HG03354 (cell line): ENCODE data around the gene KIRREL3.

Experiments
- ATAC-seq: cut with Tn5 transposase; IDR thresholded peaks from one replicate; pipeline ENCODE4 v1.9.1; 2021; ENCODE audit warnings: mild to moderate bottlenecking; ENCODE audit not compliant: unreplicated experiment, poor library complexity, severe bottlenecking

KIRREL3 gene

DNA sequence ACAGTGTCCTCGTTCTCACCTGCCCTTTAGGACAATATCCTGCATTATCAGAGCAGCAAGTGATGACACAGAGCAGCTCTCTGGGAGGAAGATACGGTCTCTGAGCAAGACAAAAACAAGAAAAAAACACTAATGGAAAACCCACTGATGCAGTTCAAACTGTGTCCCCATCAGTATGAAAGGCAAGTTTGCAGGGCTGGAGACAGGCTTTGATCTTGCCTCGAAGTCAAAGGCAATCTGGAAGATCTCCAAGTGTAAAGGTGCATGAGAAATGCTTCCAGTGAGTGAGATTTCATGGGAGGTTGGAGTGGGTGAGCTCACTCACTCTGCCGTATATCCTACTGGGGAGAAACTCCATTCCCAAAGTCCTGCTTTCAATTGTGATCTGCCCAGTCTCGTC is 157.5 kb downstream of the KIRREL3 start:
- no peak for ATAC-seq

DNA sequence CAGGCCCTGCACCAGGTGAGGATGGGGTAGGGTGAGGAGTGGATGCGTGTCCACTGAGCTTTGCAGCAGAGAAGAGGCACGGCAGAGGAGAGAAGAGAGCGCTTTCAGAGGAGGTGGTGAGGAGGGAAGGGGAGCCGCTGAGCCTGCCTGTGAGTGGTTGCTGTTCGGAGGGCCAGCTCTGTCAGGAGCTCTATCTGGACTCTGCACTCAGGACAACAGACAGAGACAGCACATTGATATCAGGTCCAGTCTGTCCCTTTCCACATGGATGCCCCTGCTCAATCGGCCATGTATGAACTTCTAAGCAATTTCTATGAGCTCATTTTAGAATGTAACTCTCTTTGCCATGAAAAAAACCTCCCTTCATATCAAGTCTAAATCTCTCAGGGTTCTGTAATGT is 158.6 kb downstream of the KIRREL3 start:
- no peak for ATAC-seq

DNA sequence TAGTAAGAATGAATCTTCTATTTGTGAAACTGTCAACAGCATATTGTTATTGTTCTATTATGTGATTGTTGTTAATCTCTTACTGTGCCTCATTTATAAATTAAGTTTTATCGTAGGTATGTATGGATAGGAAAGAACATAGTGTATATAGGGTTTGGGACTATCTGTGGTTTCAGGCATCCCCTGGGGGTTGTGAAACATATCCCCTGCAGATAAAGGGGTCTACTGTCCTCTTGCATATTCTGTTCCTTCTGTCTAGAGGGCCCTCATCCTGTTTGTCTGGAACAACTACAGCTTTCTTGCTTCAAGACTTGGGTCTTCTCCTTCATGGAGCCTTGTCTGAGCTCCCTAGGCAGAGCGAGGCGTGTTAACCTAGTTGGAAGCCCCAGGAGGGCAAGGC is 159.6 kb downstream of the KIRREL3 start:
- no peak for ATAC-seq

DNA sequence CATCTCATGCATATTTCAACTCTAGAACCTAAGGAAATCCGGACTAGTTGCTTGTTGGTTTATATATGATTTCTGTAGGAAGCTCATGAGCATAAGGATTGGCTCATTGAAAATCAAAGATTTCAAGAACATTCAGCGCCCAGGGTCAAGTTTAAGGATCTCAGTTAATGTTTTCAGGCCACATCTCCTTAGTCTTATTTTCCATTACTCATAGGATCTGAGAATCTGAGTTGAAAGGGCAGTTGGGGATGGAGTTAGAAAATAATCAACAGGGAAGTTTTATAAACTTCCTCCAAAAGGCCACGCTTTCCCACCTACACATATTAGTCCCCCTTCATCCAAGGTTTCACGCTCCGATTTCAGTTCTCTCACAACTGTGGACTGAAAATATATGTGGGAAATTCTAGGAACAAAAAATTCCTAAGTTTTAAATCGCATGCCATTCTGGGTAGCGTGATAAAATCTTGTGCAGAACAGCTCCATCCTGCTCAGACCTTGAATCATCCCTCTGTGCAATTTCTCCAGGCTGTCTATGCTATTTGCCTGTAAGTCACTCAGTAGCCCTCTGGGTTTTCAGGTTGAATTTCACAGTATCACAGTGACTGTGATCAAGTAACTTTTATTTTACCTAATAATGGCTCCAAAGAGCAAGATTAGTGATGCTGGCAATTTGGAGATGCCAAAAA is 160.2 kb downstream of the KIRREL3 start:
- ATAC-seq, result no peak

- no peak for ATAC-seq
These were observed 161.1 kb downstream of the KIRREL3 start for GRCh38 chr11:126839496-126839895.

GRCh38 chr11:126838779-126839178 is 161.8 kb downstream of the KIRREL3 start:
- no peak for ATAC-seq

- ATAC-seq, result no peak
These were observed 163.0 kb downstream of the KIRREL3 start for GRCh38 chr11:126837581-126837980.

DNA sequence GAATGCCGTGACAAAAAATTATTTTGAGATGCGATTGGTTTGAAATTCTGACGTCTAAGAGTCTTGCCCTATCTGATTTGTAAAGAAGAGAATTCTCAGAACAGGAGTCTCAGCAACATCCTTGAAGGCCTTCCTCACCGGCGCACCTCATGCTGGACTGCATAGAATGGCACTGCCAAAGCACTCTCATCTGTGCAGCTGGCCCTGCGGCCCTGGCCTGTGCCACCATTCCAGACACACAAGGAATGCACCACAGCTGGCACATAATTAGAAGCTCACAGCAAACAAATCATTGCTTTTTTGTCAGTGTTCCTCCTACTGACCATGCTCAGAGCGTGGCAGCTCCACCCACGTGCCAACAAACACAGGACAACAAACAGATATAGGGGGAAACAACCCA is 166.0 kb downstream of the KIRREL3 start:
- ATAC-seq, result no peak

- no peak for ATAC-seq
These were observed 166.4 kb downstream of the KIRREL3 start for GRCh38 chr11:126834149-126834548.

DNA sequence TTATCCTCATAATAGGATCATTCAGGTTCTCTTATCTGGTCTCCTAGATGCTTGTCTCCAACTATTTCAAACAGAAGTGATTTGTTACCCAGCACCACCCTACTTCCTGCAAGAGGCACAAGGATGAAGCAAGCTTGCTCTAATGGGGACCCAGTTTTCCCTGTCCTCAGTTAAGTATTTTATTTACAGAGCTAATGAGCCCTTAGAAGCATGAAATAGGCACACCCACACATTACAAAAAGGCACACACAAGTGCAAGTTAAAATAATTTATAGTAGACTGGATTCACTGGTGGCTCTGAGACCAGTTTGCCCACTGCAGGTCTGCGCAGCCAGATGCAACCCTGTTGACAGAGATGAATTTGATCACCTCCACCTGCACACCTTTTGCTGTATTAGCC is 167.5 kb downstream of the KIRREL3 start:
- ATAC-seq, result no peak

- no peak for ATAC-seq
These were observed 168.2 kb downstream of the KIRREL3 start for GRCh38 chr11:126832387-126832786.

DNA sequence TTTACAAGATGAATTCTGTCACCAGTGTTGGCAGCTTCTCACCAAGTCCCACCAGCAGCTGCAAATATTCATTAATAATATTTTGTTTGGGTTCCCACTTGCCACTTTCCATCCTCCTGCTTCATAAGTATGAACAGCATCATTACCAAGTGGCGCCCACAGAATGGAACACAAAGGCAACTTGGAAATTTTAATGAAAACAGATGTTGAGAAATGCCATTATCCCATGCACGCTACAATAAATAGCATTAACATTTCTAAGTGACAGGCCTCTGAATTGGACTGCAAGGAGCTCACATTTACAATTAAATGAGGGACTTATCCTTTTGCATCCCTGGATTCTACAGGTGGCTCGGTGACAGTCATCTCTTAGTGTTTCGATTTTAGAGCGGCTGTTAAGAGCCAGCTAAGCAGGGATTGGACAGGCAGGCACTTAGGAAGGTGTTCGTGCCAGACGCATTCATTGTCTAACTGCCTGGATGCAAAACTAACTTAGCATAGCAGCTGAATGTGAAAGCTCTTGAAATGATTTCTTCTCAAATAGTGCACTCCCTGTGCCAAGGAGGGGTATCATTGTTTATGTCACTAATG is 170.3 kb downstream of the KIRREL3 start:
- no peak for ATAC-seq

GRCh38 chr11:126829716-126830115 is 170.9 kb downstream of the KIRREL3 start:
- ATAC-seq, result no peak

DNA sequence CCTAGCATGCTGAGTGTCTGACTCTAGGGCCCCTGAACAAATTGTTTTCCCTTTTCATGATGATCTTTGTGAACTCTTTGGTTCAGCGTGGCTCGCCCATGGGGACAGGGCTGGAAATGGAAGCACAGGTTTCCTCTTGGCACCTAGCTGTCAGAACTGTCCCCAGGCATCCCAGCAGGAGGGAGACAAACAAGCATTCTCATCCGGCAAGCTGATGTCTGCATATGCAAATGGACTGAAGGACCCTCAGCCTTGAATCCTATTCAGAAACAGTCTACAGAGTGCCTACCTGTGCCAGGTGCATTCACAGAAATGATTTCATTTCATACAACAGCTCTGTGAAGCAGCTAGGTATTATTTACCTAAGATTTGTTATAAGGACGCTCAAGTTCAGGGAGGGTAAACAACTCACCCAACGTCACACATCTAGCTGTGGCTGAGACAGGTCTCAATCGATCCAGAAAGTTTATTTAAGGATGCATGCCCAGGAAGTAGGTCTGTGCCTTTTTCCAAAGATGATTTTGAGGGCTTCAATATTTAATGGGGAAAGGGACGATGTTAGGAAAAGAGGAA is 176.4 kb downstream of the KIRREL3 start:
- ATAC-seq, result no peak

GRCh38 chr11:126823274-126823673 is 177.3 kb downstream of the KIRREL3 start:
- no peak for ATAC-seq

DNA sequence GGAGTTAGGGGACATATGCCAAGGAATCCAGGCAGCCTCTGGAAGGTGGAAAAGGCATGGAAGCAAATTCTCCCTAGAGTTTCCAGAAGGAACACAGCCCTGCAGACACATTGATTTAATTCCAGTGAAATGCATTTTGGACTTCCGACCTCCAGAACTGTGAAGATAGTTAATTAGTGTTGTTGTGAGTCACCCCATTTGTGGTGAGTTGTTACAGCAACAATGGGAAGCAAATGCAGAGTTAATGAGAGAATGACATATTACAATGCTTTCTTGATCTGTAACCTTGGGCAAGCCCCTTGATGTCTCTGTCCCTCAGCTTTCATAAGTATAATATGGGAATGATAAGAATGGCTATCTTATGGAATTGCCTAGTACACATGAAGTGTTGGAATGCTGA is 178.7 kb downstream of the KIRREL3 start:
- no peak for ATAC-seq

GRCh38 chr11:126819194-126819593 is 181.4 kb downstream of the KIRREL3 start:
- no peak for ATAC-seq

GRCh38 chr11:126817523-126818450 is 182.8 kb downstream of the KIRREL3 start:
- ATAC-seq, result no peak

- no peak for ATAC-seq
These were observed 183.5 kb downstream of the KIRREL3 start for GRCh38 chr11:126817096-126817495.

DNA sequence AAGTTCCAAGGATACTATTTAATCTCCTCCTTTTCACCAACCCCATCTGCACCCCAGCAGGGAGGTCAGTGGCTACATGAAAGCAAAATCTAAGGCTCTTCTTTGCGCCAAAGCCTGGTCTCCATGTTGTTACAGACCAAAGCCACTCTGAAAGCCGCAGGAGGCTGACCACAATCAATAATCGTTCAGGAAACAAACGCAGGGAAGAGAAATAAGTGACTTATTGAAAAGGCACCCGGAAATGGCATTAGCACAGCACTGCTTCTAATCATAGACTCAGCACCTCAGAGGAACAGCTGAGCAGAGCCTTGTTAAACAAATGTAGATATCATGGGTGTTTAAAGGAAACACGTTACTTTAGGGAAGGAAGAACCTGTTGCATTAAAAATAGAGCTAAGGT is 183.9 kb downstream of the KIRREL3 start:
- no peak for ATAC-seq
